GM15510 (cell line): ENCODE measurements around the gene ABHD16A.
A peak's percentile ranks its signal among the peaks of the same experiment; 100 is the strongest.

Experiments used
- POLR2A ChIP-seq: IDR thresholded peaks from 3 replicates; pipeline ENCODE4 v1.6.1; 2011; ENCODE audit warnings: borderline replicate concordance; ENCODE audit not compliant: insufficient read length; ENCODE audit errors: extremely low read depth

ABHD16A gene

DNA sequence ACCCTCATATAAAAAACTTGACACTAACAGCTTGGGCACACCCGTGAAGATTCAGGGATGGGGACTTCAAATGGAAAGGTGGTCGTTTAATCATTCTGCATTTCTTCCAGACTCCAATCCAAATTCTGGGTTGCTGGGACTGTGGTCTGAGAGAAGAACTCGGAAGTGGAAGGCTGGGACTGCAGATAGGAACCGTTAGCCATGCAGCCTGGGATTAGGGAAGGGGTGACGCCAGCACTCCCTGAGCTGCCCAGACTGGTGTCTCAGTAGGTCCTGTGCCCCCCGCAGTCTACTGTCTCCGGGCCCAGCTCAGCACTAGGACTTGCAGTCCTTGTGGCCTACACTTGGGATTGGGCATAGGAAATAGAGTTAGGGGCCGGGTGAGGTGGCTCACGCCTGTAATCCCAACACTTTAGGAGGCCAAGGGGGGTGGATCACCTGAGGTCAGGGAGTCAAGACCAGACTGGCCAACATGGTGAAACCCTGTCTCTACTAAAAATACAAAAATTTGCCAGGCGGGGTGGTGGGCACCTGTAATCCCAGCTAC is 33.7 kb upstream of the ABHD16A start:
- no peak for TF ChIP-seq POLR2A

GRCh38 chr6:31736021-31736767 is 33.1 kb upstream of the ABHD16A start, which contains the start of gene CLIC1:
Gene CLIC1, minus strand, starts transcription at chr6:31736530. Its CDS starts 230 bp downstream, at chr6:31736300.
- peak; percentile 88 for TF ChIP-seq POLR2A

GRCh38 chr6:31734821-31735406 is 31.8 kb upstream of the ABHD16A start:
- TF ChIP-seq POLR2A: peak; percentile 36

DNA sequence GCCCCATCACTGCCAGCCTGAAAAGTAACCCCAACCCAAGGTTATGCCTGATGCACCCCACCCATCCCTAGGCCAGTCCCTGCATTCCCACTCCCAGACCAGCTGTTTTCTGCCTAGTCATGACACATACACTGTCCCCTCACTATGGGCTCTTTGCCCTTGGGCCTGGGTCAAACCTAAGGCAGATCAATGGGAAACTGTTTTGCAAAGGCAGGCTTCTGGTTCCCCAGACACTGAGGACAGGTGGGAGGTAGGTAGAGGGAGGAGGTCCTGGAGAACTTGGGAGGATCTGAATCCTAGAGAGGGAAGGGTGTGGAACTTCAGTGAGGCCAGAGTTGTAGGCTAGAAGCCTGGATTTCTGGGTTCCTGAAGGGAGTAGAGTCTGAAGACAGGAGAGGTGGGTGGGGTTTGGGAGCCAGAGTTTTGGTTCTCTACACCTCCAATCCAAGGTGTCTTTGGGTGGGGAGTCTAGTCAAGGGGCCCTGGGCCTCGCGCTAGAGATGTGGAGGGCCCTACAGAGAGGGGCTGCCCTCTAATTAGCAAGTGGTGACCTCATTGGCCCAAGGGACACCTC is 31.2 kb upstream of the ABHD16A start:
- no peak for TF ChIP-seq POLR2A

GRCh38 chr6:31733734-31734133 is 30.6 kb upstream of the ABHD16A start:
- TF ChIP-seq POLR2A: no peak

GRCh38 chr6:31732029-31732428 is 28.9 kb upstream of the ABHD16A start:
- TF ChIP-seq POLR2A: no peak

DNA sequence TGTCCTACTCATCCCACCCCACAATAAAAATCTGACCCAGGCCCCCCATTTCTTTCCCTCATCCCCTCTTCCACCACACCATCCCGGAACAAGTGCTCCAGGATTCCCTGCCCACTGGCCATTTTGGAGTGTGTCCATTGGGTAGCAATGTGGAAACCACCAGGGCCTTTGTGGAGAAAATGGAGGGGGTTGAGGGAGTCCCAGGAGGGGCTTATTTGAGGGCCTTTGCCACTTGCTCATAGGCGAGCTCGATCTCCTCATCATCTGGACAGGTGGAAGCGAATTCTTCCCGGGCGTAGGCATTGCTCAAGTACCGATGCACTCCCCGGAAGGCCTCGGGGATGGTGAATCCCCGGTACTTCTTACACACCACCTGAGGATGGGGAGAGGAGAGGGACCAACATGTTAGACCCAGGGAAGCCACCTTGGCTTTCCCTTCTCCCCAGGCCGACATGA is 27.5 kb upstream of the ABHD16A start:
- TF ChIP-seq POLR2A: no peak

DNA sequence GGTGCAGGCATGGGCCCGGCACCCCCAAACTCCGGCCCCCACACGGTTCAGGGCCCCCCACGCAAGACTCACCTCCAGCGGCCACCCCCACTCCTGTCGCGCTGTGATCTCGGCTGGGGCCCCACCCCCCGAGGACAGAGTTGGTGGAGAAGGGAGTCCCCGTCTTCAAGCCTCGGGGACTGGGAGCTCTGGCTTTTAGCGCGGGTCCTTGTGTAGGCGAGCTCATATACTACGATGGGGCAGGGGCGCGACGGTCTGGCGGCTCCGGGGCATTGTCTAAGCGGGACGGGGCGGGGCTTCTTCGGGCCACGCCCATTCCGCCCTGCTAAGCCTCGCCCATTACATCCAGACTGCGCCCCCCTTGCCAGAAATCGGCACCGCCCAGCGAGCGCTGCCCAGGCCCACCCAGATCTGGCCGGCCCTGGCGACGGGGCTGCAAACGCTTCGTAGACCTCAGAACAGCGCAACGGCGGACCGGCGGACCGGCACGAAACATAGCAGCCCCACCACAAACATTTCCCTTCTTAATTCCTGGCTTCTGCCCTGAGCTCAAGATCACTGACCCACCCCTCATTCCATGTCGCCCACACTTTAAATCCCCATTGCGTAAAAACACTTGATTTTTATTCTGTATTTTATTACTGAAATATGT is 27.0 kb upstream of the ABHD16A start:
- peak; percentile 47 for TF ChIP-seq POLR2A

GRCh38 chr6:31729515-31729978 is 26.4 kb upstream of the ABHD16A start:
- no peak for TF ChIP-seq POLR2A

- TF ChIP-seq POLR2A: no peak
Measured at GRCh38 chr6:31728767-31729514, 25.8 kb upstream of the ABHD16A start, which contains the start of gene DDAH2. Gene DDAH2, minus strand, starts transcription at chr6:31729299. Its CDS starts 138 bp downstream, at chr6:31729161.

- no peak for TF ChIP-seq POLR2A
Measured at GRCh38 chr6:31727717-31728671, 24.9 kb upstream of the ABHD16A start.

DNA sequence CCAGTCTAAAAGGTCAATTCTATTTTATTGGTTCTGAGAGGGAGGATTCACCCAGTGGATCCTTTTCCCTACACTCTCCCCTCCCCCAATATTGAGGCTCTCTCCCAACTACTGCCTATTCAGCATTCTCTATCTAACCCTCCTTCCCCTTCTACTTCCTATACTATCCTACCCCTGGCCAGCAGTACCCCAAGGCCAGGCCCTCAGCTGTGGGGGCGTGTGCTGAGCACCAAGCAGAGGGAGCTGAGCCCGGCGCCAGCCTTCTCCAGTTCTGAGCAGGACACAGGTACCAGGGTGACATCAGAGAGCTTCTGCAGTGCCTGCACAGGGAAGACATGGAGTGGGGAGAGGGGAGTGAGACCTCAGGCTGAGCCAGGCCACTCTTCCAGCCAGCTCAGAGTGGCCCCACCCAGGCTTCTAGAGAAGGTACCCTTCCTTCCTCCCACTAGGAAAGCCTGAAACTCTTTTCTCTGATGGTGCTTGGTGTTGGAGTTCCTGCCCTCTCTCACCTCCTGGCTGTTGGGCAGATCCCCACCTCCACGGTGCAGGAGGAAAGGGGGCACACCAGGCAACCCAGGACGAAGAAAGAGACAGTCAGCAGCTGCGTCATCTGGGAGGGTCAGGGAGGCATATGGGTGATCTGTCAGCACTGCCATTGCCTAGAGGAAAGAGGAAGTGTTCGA is 24.1 kb upstream of the ABHD16A start:
- TF ChIP-seq POLR2A: no peak

GRCh38 chr6:31725502-31726350 is 22.6 kb upstream of the ABHD16A start:
- no peak for TF ChIP-seq POLR2A
